ENCODE measurements around the gene ZNF385C.

Gene ZNF385C

DNA sequence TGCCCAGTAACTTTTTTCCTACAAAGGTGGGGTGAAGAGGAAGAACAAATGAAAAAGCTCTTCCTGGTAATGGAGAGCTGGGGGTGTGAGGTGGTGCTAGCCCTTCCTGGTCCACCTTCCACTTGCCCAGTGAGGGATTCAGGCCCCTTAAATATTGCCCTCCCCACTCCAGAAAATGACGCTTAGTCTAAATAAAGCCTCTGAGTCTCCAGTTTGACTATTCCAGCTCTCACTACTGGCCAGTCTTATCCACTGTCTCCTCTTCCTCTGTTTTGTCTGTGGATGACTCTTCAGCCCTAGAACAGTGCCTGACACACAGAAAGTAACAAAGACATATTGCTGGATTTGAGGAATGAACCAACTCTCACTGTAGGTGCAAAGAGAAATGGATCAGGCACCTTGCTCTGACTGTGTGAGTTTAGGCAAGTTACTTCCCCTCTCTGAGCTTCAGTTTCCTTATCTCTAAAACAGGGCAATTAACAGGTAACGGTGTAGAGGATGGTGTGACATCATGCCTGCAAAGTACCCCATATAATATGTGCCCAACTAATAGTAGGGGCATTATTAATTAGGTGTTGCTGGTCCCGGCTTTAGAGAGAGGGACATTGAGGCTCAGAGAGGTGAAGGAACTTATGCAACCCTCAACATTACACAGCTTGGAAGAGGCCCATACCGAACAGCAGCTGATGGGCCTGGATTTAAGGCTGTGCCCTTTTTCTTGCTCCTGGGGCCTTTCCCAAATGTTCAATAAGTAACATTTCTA, 21.3 kb downstream of the ZNF385C start:
- no peak overlapping the region for H3K9ac ChIP-seq (ENCODE audit: low read depth, low read length)
- no peak overlapping the region for H3K4me3 ChIP-seq (ENCODE audit: low read depth in 1 of 2, low read length in 2 of 2)
- H3K4me1 ChIP-seq (ENCODE audit: insufficient read depth, low read length): 0 out of 2 replicates have a peak, but pooled peaks cover 3% of the 10 kb centered on the region
- H4K20me1 ChIP-seq (ENCODE audit: insufficient read depth, low read length): no peaks in the 10 kb centered on the region
- H3K9me3 ChIP-seq (ENCODE audit: insufficient read depth, low read length, severe bottlenecking): no peaks in the 10 kb centered on the region
- peaks cover 12% of the 10 kb centered on the region for H3K27me3 ChIP-seq (ENCODE audit: insufficient read depth, low read length, poor library complexity)
- no peak overlapping the region for H3K27ac ChIP-seq (ENCODE audit: low read length)
- no peak for TF ChIP-seq EZH2 (IDR thresholded peaks at IDR 0.05; ENCODE audit: borderline replicate concordance, low read depth, low read length, severe bottlenecking)
- TF ChIP-seq, protein P1, sequence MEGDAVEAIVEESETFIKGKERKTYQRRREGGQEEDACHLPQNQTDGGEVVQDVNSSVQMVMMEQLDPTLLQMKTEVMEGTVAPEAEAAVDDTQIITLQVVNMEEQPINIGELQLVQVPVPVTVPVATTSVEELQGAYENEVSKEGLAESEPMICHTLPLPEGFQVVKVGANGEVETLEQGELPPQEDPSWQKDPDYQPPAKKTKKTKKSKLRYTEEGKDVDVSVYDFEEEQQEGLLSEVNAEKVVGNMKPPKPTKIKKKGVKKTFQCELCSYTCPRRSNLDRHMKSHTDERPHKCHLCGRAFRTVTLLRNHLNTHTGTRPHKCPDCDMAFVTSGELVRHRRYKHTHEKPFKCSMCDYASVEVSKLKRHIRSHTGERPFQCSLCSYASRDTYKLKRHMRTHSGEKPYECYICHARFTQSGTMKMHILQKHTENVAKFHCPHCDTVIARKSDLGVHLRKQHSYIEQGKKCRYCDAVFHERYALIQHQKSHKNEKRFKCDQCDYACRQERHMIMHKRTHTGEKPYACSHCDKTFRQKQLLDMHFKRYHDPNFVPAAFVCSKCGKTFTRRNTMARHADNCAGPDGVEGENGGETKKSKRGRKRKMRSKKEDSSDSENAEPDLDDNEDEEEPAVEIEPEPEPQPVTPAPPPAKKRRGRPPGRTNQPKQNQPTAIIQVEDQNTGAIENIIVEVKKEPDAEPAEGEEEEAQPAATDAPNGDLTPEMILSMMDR (IDR thresholded peaks at IDR 0.05; ENCODE audit: borderline replicate concordance, extremely low read depth, low read length, poor library complexity, severe bottlenecking): no peak
- DNase-seq: no peak
- no peaks in the 10 kb centered on the region for H3K79me2 ChIP-seq (ENCODE audit: insufficient read depth, low read length)
- no peak for ATAC-seq (ENCODE audit: insufficient read depth, low read depth)
- H3K4me2 ChIP-seq (ENCODE audit: insufficient read depth, low read length): no peak overlapping the region
- no peak overlapping the region for H2AFZ ChIP-seq (ENCODE audit: low read depth, low read length)
- no peaks in the 10 kb centered on the region for H3K36me3 ChIP-seq (ENCODE audit: insufficient read depth, low read length)

DNA sequence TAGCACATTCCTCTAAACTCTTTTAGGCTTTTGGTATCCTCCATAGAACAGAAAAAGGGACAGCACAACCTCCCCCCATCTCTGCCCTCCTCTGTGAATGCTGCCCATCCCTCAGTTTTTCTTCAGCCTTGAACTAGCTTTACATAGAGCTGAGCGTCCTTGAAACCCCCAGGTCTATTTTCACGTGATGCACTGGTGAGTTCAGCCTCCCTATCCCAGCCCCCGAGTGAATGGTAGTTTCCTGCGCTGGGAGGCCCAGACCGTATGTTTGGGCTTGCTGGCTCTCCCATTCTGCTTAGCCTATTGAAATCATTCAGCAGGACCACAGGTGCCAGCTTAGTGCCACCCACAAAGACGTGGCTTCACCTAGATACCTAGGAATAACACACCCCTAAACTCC, 22.5 kb downstream of the ZNF385C start:
- Histone ChIP-seq H3K36me3 (ENCODE audit: insufficient read depth, low read length) (no peaks in the 10 kb centered on the region), H3K27me3 (ENCODE audit: insufficient read depth, low read length, poor library complexity) (peaks cover 18% of the 10 kb centered on the region), H4K20me1 (ENCODE audit: insufficient read depth, low read length) (no peaks in the 10 kb centered on the region), H3K4me3 (ENCODE audit: low read depth in 1 of 2, low read length in 2 of 2) (no peak overlapping the region), H2AFZ (ENCODE audit: low read depth, low read length) (no peak overlapping the region), H3K4me2 (ENCODE audit: insufficient read depth, low read length) (no peak overlapping the region), H3K27ac (ENCODE audit: low read length) (no peak overlapping the region), H3K4me1 (ENCODE audit: insufficient read depth, low read length) (peaks cover 7% of the 10 kb centered on the region; the same call in 1 of the 2 replicates), H3K79me2 (ENCODE audit: insufficient read depth, low read length) (no peaks in the 10 kb centered on the region), H3K9ac (ENCODE audit: low read depth, low read length) (no peak overlapping the region), H3K9me3 (ENCODE audit: insufficient read depth, low read length, severe bottlenecking) (no peaks in the 10 kb centered on the region)
- ATAC-seq (ENCODE audit: insufficient read depth, low read depth): no peak
- TF ChIP-seq, protein P1 (IDR thresholded peaks at IDR 0.05; ENCODE audit: borderline replicate concordance, extremely low read depth, low read length, poor library complexity, severe bottlenecking): no peak
- TF ChIP-seq EZH2 (IDR thresholded peaks at IDR 0.05; ENCODE audit: borderline replicate concordance, low read depth, low read length, severe bottlenecking): no peak
- DNase-seq: no peak

DNA sequence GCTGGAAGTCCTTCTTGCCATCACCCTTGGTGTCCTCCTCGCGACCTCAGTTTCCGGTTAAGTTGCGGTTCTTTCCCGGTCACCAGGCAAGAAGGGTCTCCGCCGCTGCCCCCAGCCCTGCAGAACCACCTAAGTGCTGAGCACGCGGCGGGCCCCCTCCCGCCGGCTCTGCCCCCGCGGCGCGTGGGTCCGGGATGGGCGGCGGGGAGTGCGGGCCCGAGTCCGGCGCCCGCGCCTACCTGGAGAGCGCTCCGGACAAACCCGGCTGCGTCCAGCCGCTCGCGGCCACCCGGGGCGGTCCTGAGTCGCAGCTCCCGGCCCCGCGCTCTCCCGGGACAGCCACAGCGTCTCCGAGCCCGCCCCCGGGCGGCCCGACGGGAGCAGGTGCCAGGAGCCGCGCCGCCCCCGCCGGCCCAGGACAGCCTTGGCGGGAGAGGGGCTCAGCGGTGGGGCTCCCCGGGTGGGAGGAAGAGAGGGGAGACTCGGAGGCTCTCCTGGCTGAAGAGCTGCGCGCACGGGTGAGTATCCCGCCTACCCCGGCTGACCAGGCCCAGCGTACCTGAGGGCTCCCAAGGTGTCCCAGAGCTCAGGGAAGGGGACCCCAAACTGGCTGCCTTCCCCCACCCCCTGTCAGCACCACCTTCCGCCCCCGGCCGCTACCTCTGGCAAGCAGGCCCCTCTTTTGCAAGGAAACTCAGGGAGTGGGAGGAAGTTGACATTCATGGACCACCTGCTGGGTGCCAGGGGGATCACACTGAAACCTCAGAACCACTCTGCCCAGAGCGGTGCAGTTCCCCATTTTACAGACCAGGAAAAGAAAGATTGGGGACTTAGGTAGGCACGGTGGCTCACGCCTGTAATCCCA, 25.7 kb downstream of the ZNF385C start:
- Histone ChIP-seq H3K27ac (ENCODE audit: low read length) (no peak overlapping the region), H3K27me3 (ENCODE audit: insufficient read depth, low read length, poor library complexity) (peaks cover 18% of the 10 kb centered on the region), H3K4me3 (ENCODE audit: low read depth in 1 of 2, low read length in 2 of 2) (no peak overlapping the region; a peak in 1 of 4 replicates), H4K20me1 (ENCODE audit: insufficient read depth, low read length) (no peaks in the 10 kb centered on the region), H3K79me2 (ENCODE audit: insufficient read depth, low read length) (no peaks in the 10 kb centered on the region), H2AFZ (ENCODE audit: low read depth, low read length) (no peak overlapping the region), H3K4me1 (ENCODE audit: insufficient read depth, low read length) (peaks cover 7% of the 10 kb centered on the region; the same call in 1 of the 2 replicates), H3K36me3 (ENCODE audit: insufficient read depth, low read length) (no peaks in the 10 kb centered on the region), H3K9ac (ENCODE audit: low read depth, low read length) (no peak overlapping the region), H3K4me2 (ENCODE audit: insufficient read depth, low read length) (no peak overlapping the region), H3K9me3 (ENCODE audit: insufficient read depth, low read length, severe bottlenecking) (no peaks in the 10 kb centered on the region)
- ATAC-seq (ENCODE audit: insufficient read depth, low read depth): no peak
- DNase-seq: no peak
- TF ChIP-seq, protein P1 (IDR thresholded peaks at IDR 0.05; ENCODE audit: borderline replicate concordance, extremely low read depth, low read length, poor library complexity, severe bottlenecking): no peak
- no peak for TF ChIP-seq EZH2 (IDR thresholded peaks at IDR 0.05; ENCODE audit: borderline replicate concordance, low read depth, low read length, severe bottlenecking)
